Kidney glomerular epithelial cell (primary cell): ENCODE measurements around the gene GALK1.
"Not testable (repeated sequence)": the region's sequence is repeated elsewhere in the genome, so short reads cannot be mapped to it uniquely, and the experiment has no call there.

Source experiments
- DNase-seq: peaks from one replicate; lab custom pipeline; 2025; lab: John Stamatoyannopoulos, UW

GALK1 gene

GRCh38 chr17:75764711-75765421 is at the start of gene GALK1:
GALK1 (minus strand) TSS chr17:75765192; CDS start chr17:75765136, 56 bp downstream.
- no peak for DNase-seq

- no peak for DNase-seq
Measured at GRCh38 chr17:75814021-75814395, 49.0 kb upstream of the GALK1 start.

- DNase-seq: no peak
Measured at GRCh38 chr17:75813081-75814020, 48.4 kb upstream of the GALK1 start.

- no peak for DNase-seq
Measured at GRCh38 chr17:75812096-75813013, 47.4 kb upstream of the GALK1 start.

GRCh38 chr17:75811174-75811573 is 46.2 kb upstream of the GALK1 start:
- DNase-seq: no peak

GRCh38 chr17:75810756-75811155 is 45.8 kb upstream of the GALK1 start:
- DNase-seq: not testable (repeated sequence)

GRCh38 chr17:75810216-75810615 is 45.2 kb upstream of the GALK1 start:
- no peak for DNase-seq

- DNase-seq: no peak
Measured at GRCh38 chr17:75809631-75810111, 44.7 kb upstream of the GALK1 start.

- DNase-seq: no peak
Measured at GRCh38 chr17:75808905-75809621, 44.1 kb upstream of the GALK1 start.

- no peak for DNase-seq
Measured at GRCh38 chr17:75808549-75808904, 43.5 kb upstream of the GALK1 start.

GRCh38 chr17:75807861-75808260 is 42.9 kb upstream of the GALK1 start:
- no peak for DNase-seq

GRCh38 chr17:75806822-75807500 is 42.0 kb upstream of the GALK1 start:
- no peak for DNase-seq

GRCh38 chr17:75803883-75804282 is 38.9 kb upstream of the GALK1 start:
- no peak for DNase-seq

GRCh38 chr17:75799402-75799801 is 34.4 kb upstream of the GALK1 start:
- no peak for DNase-seq

- no peak for DNase-seq
Measured at GRCh38 chr17:75795820-75796607, 31.0 kb upstream of the GALK1 start.

- DNase-seq: no peak
Measured at GRCh38 chr17:75793460-75793859, 28.5 kb upstream of the GALK1 start.

GRCh38 chr17:75791254-75791653 is 26.3 kb upstream of the GALK1 start:
- DNase-seq: no peak

- DNase-seq: peak; percentile 20
Measured at GRCh38 chr17:75785016-75785890, 20.3 kb upstream of the GALK1 start.

- peak; percentile 98 for DNase-seq
Measured at GRCh38 chr17:75784473-75785015, 19.6 kb upstream of the GALK1 start, which contains the start of gene UNK. UNK (plus strand) TSS chr17:75784806; CDS start chr17:75784881, 75 bp downstream.
